ENCODE results near the gene C14orf132.

DNA sequence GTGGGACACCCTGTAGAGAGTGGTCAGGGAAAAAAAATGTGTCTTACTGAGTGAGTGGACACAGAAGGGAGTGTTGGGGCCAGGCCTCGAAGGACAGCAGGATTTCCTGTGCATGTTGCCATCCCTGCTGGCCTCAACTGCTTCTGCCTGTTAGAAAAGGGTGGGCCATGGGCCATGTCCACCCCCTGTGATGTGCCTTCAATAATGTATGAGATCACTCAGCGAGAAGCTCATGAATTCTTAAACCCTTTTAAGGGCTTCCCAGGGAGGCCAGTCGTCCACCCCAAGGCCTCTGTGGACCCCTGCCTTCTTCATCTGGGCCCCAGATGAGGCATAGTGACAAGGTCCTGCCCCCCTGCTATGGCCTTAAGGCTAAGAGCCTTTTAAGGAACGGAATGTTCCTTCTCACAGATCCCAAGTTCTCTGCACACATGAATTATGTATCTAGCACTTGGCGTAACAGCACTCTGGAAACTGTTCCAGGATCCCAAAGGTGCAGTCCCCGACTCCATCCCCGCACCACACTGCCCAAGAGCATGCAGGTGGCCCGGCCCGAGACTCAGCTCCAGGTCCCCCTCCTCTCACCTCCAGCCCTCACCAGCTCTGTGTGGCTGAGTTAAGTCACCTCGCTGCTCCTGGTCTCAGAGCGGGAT lies 8.9 kb upstream of the C14orf132 start:
- TF ChIP-seq POLR2AphosphoS5 (IDR thresholded peaks at IDR 0.05; ENCODE audit: low read depth, low read length) (no peak), TAF1 (IDR thresholded peaks at IDR 0.05; ENCODE audit: borderline replicate concordance, insufficient read depth, low read length) (no peak), FOXP2 (optimal IDR thresholded peaks at IDR 0.05; ENCODE audit: borderline replicate concordance, extremely low read depth, extremely low read length, insufficient read depth) (no peak)
- TF ChIP-seq, protein P1, sequence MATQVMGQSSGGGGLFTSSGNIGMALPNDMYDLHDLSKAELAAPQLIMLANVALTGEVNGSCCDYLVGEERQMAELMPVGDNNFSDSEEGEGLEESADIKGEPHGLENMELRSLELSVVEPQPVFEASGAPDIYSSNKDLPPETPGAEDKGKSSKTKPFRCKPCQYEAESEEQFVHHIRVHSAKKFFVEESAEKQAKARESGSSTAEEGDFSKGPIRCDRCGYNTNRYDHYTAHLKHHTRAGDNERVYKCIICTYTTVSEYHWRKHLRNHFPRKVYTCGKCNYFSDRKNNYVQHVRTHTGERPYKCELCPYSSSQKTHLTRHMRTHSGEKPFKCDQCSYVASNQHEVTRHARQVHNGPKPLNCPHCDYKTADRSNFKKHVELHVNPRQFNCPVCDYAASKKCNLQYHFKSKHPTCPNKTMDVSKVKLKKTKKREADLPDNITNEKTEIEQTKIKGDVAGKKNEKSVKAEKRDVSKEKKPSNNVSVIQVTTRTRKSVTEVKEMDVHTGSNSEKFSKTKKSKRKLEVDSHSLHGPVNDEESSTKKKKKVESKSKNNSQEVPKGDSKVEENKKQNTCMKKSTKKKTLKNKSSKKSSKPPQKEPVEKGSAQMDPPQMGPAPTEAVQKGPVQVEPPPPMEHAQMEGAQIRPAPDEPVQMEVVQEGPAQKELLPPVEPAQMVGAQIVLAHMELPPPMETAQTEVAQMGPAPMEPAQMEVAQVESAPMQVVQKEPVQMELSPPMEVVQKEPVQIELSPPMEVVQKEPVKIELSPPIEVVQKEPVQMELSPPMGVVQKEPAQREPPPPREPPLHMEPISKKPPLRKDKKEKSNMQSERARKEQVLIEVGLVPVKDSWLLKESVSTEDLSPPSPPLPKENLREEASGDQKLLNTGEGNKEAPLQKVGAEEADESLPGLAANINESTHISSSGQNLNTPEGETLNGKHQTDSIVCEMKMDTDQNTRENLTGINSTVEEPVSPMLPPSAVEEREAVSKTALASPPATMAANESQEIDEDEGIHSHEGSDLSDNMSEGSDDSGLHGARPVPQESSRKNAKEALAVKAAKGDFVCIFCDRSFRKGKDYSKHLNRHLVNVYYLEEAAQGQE (IDR thresholded peaks at IDR 0.05; ENCODE audit: insufficient read depth in 1 of 2, low read depth in 2 of 2, low read length in 2 of 2): no peak
